Left colon (tissue), 2 donors: ENCODE data around the gene TMEM132D. TPM values are rescaled to one million over a fixed set of nuclear protein-coding genes. Genes with fewer than 3 reads are reported as not detected.

Experiments
- ATAC-seq: fragments of 200-7000 bp; cut with Tn5 transposase; one replicate; pipeline ENCODE4 v1.9.1; 2020; ENCODE audit warnings: mild to moderate bottlenecking, moderate library complexity
- DNase-seq, 2 donors: peaks; one replicate each; pipeline ENCODE4 v3.0.0-alpha.2; 2020
- intact Hi-C, 2 donors: fragments of 100-400 bp; cut with DNase I in 1 of 2; cut with micrococcal nuclease in 1 of 2; formaldehyde crosslinking; loops; one replicate each; pipeline versions ENCODE4 v1.11.2 to v1.14.0; 2022; cut with DNase I, micrococcal nuclease
- total RNA-seq, 2 donors: library from RNA; stranded (reverse); fragmentation: NEBNext Ultra II Directional; extraction: Animal tissue kit (Norgen Biotek cat#: 25700); gene quantifications; one replicate each; pipeline ENCODE4 v1.2.1, GENCODE V29; 2021
- donor health status: DM: no; HTN: no; CAD: no.
- donor health status: DM: yes; HTN: yes; CAD: no.

The TMEM132D gene
- total RNA-seq, 2 donors from 2014 or later = 0.15 to 0.25 TPM

GRCh38 chr12:129772501-129773493 is 131.0 kb downstream of the TMEM132D start:
- ATAC-seq = no peak
- intact Hi-C loops = no loop called here
- DNase-seq = no peak

DNA sequence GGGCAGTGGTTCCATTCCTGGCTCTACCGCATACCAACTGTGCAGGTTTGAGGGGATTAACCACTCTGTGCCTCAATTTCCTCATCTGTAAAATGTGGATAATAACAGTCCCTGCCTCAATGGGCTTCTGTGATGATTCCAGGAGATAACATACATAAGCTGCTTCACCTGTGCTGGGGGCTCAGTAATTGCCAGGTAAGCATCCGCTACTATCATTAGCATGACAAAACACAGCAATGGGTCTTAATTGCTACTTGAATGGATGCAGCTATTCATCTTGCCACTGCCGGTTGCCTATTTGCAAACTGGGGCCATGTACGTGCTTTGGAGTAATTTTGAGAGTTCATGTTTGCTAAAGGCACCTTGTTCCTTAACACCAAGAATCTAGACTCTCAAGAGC is 132.6 kb downstream of the TMEM132D start:
- DNase-seq (no peak), ATAC-seq (no peak)
- intact Hi-C loops = no loop called here

DNA sequence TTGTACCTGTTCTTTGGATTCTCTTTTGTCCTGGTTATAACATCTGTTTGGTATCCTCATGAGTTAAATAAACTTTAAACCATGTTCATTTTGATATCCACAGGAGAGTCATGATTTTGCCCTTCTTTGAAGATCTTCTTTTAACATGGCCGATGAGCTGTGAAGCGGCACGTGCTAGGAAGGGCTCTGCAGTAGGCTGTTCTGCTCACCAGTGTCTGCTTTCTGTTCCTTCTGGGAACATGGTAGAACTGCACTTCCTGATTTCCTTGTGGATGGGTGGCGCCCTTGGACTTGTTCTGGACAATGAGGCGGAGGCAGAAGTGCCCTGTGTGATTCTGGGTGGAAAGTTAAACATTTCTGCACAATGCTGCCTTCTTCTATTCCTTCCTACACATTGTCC is 138.1 kb downstream of the TMEM132D start:
- ATAC-seq (no peak), DNase-seq (no peak)
- intact Hi-C loops = no loop called here

GRCh38 chr12:129762436-129762835 is 141.4 kb downstream of the TMEM132D start:
- no peak for ATAC-seq
- intact Hi-C loops = no loop called here

DNA sequence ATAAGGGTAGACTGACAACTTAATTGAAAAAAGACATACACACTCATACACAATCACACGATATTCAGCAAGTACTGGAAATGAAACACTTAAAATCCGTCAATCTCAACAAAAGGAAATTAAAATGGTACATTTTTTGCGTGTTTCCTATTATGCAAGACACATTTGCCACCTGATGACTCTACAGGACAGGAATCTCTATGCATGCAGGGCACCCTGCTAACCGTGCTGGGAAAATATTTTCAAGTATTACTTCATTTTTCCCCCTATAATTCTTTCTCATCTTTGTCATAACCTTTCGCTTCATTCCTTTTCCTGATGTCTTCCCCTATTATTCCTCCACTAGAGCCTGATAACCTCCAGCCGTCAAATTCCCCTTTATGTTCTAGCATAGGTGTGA is 150.2 kb downstream of the TMEM132D start:
- no peak for ATAC-seq
- DNase-seq = no peak
- intact Hi-C loops = no loop called here

More at GRCh38 chr12:129762436-129762835, 141.4 kb downstream of the TMEM132D start:
- DNase-seq = no peak

GRCh38 chr12:129750421-129750820 is 153.4 kb downstream of the TMEM132D start:
- ATAC-seq (no peak), DNase-seq (no peak)
- intact Hi-C loops = no loop called here

- no peak for ATAC-seq
- DNase-seq = no peak
- intact Hi-C loops = no loop called here
Observed at GRCh38 chr12:129746318-129746717, 157.5 kb downstream of the TMEM132D start.

DNA sequence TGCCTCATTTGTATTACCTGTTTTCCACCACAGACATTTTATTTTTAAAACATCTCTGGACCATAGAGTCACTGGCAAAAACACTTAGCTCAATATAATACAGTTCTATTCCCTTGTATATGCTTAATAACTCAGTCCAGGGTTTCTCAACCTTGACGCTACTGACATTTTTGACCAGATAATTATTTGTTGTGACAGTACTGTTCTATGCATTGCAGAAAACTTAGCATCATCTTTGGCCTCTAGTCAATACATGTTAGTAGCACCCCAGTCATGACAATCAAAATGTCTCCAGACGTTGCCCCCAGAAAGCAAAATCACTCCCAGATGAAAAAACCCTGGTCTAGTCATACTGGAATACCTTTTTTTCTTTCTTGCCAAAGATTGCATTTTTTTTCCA is 174.7 kb downstream of the TMEM132D start:
- intact Hi-C loops = no loop called here
- DNase-seq = no peak
- no peak for ATAC-seq

- ATAC-seq = no peak
- intact Hi-C loops = no loop called here
- no peak for DNase-seq
Observed at GRCh38 chr12:129727100-129727499, 176.7 kb downstream of the TMEM132D start.

DNA sequence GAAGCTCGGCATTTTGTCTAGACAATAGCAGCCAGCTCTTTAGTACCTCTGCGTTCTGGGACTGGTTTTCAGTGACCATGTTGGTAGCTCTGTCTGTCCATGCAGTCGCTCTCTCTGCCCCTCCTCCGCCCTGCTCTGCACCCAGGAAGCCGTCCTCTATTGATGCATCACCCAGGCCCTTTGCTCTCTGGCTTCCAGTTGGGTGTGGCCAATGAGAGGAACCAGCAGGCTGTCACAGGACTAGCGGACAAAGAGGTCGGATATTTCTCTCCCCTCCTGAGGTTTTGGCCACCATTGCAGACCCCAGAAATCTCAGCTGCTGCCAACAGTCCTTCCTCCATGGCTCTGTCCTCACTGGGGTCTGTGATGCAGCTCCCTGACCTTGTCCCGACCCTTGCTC is 180.6 kb downstream of the TMEM132D start:
- intact Hi-C loops = no loop called here
- ATAC-seq = no peak

DNA sequence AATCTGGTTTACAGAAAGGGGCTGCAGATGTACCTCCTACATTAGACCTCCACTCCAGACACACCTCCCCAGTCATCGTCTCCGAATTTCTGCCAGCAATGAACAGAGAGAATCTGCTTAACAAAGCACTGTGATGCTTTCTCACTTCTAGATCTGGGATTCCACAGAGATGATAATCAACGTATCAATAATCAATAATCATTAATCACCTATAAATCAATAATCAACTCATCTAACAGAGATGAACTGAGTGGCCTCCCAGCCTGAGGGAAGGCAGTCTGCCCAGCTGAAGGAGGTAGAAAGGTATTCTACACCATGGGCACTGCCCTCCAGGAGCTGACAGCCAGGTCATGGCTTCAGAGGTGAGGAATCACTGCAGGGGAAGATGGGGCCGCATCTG is 183.2 kb downstream of the TMEM132D start:
- no peak for DNase-seq
- intact Hi-C loops = no loop called here
- ATAC-seq = no peak

More for the DNA sequence above, 180.6 kb downstream of the TMEM132D start:
- DNase-seq = no peak

DNA sequence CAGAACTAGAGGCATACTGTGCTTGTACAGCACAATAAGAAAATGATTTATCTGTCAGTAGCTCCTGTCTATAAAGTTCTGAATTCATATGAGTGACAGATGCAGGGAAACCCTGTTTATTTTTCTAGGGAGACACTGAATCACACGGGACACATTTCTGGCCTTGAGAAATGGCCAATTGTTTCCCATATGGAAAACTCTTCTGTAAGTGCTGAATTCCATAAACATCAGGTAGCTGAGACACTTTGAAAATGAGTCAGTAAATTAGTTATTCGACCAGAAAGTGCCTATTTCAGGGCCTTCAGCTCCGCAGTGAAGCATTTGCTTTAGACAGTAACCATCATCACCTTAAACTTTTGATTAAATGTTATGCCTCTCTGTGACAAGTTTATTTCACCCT is 184.4 kb downstream of the TMEM132D start:
- no peak for DNase-seq
- ATAC-seq = no peak
- intact Hi-C loops = no loop called here

DNA sequence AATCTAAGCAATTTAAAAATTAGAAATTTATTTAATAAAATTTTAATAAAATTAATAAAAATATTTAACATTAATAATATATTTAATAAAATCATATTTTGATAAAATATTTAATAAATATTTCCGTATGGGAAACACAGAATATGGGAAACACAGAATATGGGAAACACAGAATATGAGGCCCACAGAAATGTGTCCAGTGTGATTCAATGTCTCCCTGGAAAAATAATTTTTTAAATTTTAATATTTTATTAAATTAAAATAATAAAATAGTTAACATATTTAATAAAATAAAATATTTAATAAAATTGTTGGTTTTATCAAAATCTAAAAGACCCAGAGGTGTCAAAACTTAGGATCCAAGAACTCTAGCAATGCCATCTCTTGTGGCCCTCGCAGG is 186.4 kb downstream of the TMEM132D start:
- ATAC-seq (no peak), DNase-seq (no peak)
- intact Hi-C loops = no loop called here

- no peak for DNase-seq
- ATAC-seq = no peak
- intact Hi-C loops = no loop called here
Observed at GRCh38 chr12:129716825-129717224, 187.0 kb downstream of the TMEM132D start.

DNA sequence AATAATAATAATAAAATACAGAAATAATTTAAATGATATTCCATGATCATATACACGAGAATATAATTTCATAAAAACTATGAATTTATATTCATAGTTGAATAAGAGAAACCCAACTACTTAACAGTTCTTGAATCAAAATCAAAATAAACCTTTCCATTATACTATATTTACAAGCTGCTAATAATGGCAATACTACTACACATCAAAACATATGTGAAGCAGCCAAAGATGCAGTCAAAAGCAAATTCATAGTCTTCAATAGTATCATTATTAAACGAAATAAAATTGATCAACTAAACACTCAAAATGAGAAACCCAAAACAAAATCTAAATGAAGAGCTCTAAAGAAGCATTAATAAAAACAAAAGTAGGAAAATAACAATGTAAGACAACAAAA is 197.1 kb downstream of the TMEM132D start:
- intact Hi-C loops = no loop called here
- ATAC-seq = no peak
- DNase-seq = no peak

DNA sequence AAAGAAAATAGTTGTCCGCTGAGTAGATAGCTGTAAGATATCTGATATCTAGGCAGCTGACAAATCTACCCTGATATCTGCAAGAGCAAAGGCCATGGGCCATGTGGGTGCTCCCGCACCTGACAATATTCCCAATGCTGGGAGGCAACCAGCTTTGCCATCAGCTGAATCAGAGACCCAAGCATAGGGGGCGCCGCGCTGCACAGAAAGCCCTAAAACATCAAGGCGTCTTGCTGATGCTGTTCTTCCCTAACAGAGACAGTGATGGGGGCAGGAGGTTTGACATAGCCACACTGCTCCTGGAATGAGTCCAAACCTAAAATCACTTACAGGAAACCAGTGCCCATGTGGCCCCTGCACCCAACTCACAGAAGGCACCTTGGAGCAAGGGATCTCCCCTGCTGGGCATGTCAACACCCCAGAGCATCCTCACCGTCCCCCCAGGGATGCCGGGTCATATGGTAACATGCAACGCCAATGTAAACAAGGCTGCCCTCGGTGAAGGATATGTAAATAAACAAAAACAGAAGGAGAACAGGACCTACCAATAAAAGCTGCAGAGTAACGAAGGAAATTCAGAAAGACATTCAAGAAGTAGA is 199.5 kb downstream of the TMEM132D start:
- no peak for DNase-seq
- ATAC-seq = no peak
- intact Hi-C loops = no loop called here

- no peak for ATAC-seq
- DNase-seq = no peak
- intact Hi-C loops = no loop called here
Observed at GRCh38 chr12:129701631-129702101, 202.2 kb downstream of the TMEM132D start.

DNA sequence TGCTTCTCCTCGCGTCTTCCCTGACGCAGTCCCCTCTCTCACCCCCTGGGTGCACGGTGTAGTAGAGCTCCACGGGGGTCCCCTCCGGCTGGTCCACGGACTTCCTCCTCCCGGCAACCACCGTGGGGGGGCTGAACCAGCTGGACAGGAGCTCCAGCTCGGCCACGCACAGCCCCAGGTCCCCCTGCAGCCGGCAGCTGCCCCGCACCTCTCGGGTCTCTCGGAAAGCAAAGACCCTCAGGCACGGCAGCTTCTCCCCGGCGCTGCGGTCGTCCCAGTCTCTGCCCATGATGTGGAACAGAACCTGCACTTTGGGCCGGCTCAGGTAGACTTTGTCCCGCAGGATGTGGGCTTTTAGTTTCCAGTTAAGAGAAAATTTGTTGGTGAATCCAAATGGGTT is 203.8 kb downstream of the TMEM132D start:
- intact Hi-C loops = no loop called here
- no peak for DNase-seq
- no peak for ATAC-seq

DNA sequence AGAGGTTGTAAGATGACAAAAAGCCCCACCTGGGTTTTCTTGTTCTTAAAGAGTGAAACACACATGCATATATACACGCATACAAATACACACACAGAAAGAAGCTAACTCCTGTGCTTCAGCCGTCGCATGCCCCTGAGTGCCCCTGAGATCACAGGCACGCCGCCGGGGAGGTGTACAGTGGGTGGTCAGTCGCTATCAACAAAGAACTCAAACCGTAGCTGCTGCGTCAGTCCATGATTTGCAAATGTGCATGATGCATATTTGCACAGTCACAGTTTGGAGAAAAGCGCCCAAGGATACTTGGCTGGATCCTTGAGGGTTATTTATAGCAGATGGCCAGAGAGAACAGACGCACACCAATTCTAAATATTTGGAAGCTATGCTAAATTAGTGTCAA is 206.9 kb downstream of the TMEM132D start:
- DNase-seq = no peak
- ATAC-seq = no peak
- intact Hi-C loops = no loop called here

GRCh38 chr12:129696405-129696804 is 207.4 kb downstream of the TMEM132D start:
- DNase-seq (no peak), ATAC-seq (no peak)
- intact Hi-C loops = no loop called here
